Placental pericyte (primary cell): Measurements from ENCODE around the gene F2RL2. TPM values are rescaled to one million over a fixed set of nuclear protein-coding genes. Genes with fewer than 3 reads are reported as not detected.

ENCODE experiments used
- total RNA-seq: library from RNA; depleted of rRNA; stranded (reverse); fragments of >200 nt; gene quantifications from 2 replicates; pipeline ENCODE4 v1.2.3, GENCODE V29; 2012

F2RL2 gene
- 6.6 and 7.7 TPM in 2 replicates for total RNA-seq

DNA sequence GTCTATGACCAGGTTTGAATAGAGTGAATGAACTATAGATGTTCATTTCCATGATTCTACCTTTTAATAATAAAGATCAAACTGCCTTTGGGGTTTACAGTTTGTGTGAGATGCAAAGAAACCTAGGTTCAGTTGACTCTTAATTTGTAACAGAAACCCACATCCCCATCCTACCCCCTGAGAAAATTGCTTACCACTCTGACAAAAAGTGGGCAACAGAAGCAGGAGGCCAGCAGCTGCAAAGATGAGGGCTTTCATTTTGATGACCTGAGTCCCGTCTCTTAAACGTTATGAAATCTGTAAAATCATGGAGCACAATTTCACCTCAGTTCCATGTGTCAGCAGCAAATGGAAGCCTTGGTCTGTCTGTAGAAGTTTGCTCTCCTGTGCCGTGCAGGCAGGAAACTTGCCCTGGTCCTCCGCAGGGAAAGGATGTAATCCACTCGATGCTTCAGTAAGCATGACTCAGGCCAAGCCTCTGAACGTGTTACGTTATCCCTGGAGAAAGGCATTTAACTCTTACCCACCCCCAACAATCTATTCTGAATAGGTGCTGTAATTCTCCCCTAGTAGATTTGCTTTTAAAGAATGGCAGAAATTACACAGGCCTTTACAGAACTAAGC, at the start of gene F2RL2:
TSS of gene F2RL2 (minus strand) at position 431 of the 624 bp plus-strand sequence. CDS start at position 258, 173 bp downstream.

Other genes starting within 250 kb of the F2RL2 start
- 1.4 and 48.1 TPM in 2 replicates for gene IQGAP2, start 220.1 kb downstream of the F2RL2 start, total RNA-seq
- gene F2R, start 92.7 kb upstream of the F2RL2 start, total RNA-seq = 87.3 and 145 TPM in 2 replicates
- gene F2RL1, start 195.6 kb upstream of the F2RL2 start, total RNA-seq = 86.4 and 209 TPM in 2 replicates
- gene S100Z, start 226.6 kb upstream of the F2RL2 start, total RNA-seq = 0.14 and 0.66 TPM in 2 replicates